VCaP (cell line): ENCODE results near the gene PGLYRP1.

Experiments
- H3K27ac ChIP-seq: fragments of 450-650 bp; 2 replicates; pipeline ENCODE4 v1.5.1; 2017
- TF ChIP-seq, protein P1 (sequence below): fragments of 450-650 bp; conservative IDR thresholded peaks from 2 replicates; pipeline ENCODE4 v1.5.1; 2017; ENCODE audit warnings: mild to moderate bottlenecking, moderate library complexity

PGLYRP1 gene, protein sequence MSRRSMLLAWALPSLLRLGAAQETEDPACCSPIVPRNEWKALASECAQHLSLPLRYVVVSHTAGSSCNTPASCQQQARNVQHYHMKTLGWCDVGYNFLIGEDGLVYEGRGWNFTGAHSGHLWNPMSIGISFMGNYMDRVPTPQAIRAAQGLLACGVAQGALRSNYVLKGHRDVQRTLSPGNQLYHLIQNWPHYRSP

DNA sequence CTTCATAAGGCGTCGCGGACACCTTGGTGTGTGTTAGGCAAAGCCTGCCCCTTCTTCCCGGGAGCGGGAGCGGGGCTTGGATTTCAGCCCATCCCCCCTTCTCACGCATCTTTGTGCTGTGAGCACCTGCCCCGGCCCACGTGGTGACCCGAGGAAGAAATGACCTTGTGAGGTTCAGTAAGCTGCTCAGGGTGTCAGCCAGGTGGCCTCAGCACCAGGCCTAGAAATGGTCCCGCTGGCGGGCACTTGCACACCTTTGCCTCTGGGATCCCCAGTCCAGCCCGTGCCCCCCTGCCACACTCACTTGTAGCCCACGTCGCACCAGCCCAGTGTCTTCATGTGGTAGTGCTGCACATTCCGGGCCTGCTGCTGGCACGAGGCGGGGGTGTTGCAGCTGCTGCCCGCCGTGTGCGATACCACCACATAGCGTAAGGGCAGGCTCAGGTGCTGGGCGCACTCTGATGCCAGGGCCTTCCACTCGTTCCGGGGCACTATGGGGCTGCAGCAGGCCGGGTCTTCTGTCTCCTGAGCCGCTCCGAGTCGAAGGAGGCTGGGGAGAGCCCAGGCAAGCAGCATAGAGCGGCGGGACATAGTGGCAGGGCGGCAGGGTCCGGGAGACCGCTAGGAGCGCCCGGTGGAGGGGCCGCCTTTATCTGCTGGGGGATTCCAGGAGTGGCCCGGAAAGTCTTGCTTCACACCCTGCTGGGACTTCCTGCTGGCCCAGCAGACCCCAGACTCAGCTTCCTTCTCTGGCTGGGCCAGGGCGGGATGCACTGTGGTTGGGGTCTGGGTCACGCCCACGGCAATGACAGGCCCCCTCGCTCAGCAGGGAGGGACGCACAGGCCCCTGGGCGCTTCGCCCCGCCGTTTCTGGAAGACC is at the start of gene PGLYRP1:
TSS of gene PGLYRP1 (minus strand) at position 623 of the 880 bp plus-strand sequence. CDS start at position 591, 32 bp downstream.
- no peak within 1 kb of the TSS for H3K27ac ChIP-seq
- TF ChIP-seq, protein P1, sequence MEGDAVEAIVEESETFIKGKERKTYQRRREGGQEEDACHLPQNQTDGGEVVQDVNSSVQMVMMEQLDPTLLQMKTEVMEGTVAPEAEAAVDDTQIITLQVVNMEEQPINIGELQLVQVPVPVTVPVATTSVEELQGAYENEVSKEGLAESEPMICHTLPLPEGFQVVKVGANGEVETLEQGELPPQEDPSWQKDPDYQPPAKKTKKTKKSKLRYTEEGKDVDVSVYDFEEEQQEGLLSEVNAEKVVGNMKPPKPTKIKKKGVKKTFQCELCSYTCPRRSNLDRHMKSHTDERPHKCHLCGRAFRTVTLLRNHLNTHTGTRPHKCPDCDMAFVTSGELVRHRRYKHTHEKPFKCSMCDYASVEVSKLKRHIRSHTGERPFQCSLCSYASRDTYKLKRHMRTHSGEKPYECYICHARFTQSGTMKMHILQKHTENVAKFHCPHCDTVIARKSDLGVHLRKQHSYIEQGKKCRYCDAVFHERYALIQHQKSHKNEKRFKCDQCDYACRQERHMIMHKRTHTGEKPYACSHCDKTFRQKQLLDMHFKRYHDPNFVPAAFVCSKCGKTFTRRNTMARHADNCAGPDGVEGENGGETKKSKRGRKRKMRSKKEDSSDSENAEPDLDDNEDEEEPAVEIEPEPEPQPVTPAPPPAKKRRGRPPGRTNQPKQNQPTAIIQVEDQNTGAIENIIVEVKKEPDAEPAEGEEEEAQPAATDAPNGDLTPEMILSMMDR: no peak

DNA sequence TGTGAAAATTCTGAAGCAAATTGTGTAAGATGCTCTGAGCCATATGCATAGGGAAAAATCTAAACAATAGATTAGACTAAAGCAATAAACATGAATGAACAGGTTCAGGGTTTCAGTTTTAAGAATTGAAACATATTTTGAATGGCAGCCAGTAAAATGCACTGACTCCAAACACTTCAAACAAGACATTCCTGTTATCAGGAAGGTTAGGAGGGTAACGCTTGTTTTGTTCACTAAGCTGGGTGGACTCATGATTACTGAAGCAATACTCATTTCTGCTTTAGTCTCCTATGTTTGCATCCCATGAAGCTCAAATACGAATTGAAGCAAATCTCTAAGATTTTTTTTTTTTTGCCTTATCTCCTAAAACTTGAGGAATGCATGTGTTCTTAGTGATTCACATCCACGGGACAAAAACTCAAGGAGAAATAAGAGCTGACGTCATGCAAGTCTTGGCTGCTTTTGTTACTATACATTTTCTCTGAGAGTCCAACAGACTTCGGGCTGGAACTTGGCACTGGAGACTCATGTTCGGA is 47.0 kb upstream of the PGLYRP1 start:
- no peak overlapping the region for H3K27ac ChIP-seq
- TF ChIP-seq, protein P1: no peak

GRCh38 chr19:46068345-46069258 is 45.7 kb upstream of the PGLYRP1 start:
- no peak overlapping the region for H3K27ac ChIP-seq
- TF ChIP-seq, protein P1: no peak

DNA sequence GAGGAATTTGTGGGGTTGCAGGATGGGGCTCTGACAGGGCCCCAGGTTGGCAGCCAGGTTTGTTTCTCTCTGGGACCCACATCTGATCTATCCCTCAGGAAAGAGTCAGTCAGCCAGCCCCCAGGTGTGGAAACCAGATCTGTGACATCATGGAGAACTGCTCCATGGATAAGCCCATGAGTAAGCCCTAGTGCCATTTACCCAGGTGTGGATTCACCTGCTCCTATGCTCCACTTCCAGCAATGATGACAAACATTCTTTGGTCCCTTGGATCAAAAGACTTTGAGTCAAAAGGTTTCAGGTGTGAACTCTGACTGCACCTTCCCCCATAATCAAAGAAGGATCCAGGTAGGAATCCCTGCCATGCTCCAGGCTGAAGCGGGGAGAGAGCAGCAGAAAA is 44.8 kb upstream of the PGLYRP1 start:
- TF ChIP-seq, protein P1: no peak
- no peak overlapping the region for H3K27ac ChIP-seq

DNA sequence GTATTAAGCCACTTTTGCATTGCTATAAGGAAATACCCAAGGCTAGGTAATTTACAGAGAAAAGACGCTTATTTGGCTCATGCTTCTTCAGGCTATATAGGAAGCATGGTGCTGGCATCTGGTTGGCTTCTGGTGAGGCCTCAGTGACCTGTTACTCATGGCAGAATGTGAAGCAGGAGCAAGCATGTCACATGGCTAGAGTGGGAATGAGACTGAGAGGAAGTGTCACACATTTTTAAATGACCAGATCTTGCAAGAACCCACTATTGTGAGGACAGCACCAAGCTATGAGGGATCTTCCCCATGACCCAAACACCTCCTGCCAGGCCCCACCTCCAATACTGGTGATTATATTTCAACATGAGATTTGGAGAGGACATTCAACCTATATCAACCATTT is 43.6 kb upstream of the PGLYRP1 start:
- TF ChIP-seq, protein P1: no peak
- H3K27ac ChIP-seq: no peak overlapping the region

- H3K27ac ChIP-seq: no peak overlapping the region
- TF ChIP-seq, protein P1: no peak
These were observed 42.7 kb upstream of the PGLYRP1 start for GRCh38 chr19:46065486-46066071.
